ENCODE measurements around the gene TBCA.

DNA sequence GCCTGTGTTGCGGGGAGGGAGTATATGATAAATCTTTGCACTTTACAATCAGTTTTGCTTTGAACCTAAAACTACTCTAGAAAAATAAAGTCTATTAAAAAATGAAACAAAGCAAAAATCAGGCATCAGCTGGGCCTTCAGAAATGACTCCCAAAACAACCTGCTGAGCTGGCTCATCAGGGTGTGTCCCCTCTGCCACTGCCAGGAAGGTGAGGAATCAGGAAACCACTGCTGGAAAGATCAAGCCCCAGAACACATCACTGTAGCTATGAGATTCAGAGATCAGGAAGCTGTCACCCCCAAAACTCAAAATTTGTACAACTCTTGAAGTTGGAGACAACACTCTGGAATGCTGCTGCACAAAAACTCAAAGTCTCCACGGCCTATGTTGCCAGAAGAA lies 40.5 kb upstream of the TBCA start:
- no peak for TF ChIP-seq POLR2A (IDR thresholded peaks at IDR 0.05)
- TF ChIP-seq POLR2AphosphoS5 (IDR thresholded peaks at IDR 0.05): no peak
- TF ChIP-seq, protein P1, sequence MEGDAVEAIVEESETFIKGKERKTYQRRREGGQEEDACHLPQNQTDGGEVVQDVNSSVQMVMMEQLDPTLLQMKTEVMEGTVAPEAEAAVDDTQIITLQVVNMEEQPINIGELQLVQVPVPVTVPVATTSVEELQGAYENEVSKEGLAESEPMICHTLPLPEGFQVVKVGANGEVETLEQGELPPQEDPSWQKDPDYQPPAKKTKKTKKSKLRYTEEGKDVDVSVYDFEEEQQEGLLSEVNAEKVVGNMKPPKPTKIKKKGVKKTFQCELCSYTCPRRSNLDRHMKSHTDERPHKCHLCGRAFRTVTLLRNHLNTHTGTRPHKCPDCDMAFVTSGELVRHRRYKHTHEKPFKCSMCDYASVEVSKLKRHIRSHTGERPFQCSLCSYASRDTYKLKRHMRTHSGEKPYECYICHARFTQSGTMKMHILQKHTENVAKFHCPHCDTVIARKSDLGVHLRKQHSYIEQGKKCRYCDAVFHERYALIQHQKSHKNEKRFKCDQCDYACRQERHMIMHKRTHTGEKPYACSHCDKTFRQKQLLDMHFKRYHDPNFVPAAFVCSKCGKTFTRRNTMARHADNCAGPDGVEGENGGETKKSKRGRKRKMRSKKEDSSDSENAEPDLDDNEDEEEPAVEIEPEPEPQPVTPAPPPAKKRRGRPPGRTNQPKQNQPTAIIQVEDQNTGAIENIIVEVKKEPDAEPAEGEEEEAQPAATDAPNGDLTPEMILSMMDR (IDR thresholded peaks at IDR 0.05): no peak
- no peak for TF ChIP-seq EP300 (IDR thresholded peaks at IDR 0.05)
